ENCODE measurements around the gene RHBDD1. TPM values are rescaled to one million over a fixed set of nuclear protein-coding genes. Genes with fewer than 3 reads are reported as not detected.

The RHBDD1 gene
- total RNA-seq, 1 donor from 2014 or later = 90.2 TPM

DNA sequence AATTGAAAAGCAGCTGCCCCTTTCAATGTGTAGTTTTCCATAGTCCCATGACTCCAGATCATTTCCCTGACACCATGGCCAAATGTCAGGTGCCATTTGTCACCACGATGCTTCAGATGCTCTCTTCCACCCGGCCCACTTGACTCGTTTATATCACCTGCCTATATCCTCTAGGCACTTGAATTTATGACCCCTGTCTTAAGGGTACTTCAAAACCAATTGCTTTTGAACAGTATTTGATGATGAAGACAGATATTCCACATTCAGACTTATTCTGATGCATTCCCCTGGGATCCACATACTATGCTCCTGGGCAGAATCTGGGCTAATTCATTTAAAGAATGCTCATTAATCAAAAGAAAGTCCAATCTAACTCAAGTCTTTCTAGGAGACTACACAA, 16.9 kb upstream of the RHBDD1 start:
- DNase-seq (no peak), ATAC-seq (ENCODE audit: low read depth) (no peak)
- ChIA-PET POLR2A (no interaction called here), CTCF (no interaction called here)
- Mint-ChIP-seq H3K27me3 (peaks cover 2% of the 10 kb centered on the region), H3K27ac (no peak overlapping the region), H3K4me1 (no peaks in the 10 kb centered on the region), H3K9me3 (peaks cover 3% of the 10 kb centered on the region), H3K36me3 (ENCODE audit: low read depth) (peaks cover 3% of the 10 kb centered on the region), H3K4me3 (no peak overlapping the region)
- TF ChIP-seq, protein P1, sequence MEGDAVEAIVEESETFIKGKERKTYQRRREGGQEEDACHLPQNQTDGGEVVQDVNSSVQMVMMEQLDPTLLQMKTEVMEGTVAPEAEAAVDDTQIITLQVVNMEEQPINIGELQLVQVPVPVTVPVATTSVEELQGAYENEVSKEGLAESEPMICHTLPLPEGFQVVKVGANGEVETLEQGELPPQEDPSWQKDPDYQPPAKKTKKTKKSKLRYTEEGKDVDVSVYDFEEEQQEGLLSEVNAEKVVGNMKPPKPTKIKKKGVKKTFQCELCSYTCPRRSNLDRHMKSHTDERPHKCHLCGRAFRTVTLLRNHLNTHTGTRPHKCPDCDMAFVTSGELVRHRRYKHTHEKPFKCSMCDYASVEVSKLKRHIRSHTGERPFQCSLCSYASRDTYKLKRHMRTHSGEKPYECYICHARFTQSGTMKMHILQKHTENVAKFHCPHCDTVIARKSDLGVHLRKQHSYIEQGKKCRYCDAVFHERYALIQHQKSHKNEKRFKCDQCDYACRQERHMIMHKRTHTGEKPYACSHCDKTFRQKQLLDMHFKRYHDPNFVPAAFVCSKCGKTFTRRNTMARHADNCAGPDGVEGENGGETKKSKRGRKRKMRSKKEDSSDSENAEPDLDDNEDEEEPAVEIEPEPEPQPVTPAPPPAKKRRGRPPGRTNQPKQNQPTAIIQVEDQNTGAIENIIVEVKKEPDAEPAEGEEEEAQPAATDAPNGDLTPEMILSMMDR (IDR thresholded peaks at IDR 0.05) = no peak
- intact Hi-C loops (cut with micrococcal nuclease) = no loop called here

DNA sequence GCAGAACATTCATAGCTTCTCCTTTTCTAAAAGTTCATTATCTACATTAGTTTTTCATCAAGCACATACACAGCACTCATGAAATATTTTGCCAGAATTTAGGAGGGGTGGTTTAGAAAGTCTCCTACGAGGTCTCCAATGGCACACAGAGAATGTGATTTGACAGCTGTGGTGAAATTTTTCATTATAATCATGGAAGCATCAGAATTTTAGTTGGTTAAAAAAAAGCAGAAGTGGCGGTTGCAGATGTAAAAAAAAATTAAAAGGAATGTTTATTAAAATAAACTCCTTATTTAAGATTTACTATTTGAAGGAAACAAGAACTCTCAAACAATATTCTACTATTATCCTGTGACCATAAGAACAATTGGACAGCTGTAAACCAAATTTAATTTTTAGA, 10.8 kb upstream of the RHBDD1 start:
- intact Hi-C loops (cut with micrococcal nuclease) = loop anchor here (5.0 kb wide), 1 partner anchor 37 kb away; no protein-coding TSS in a partner anchor
- H3K27ac Mint-ChIP-seq = no peak overlapping the region
- peaks cover 19% of the 10 kb centered on the region for H3K4me1 Mint-ChIP-seq

DNA sequence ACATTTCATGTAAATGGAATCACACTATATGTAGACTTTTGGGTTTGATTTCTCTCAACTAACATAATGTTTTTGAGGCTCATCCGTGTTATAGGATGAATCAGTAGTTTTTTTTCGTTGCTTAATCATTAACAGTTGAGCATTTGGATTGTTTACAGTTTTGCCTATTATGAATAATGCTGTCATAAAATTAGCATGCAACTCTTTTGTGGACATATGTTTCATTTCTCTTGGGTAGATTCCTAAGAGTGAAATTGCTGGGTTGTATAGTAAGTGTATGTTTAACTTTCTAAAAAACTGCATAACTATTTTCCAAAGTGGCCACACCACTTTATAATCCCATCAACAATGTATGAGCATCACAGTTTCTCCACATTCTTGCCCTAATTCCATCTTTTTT, 7.7 kb upstream of the RHBDD1 start:
- DNase-seq (no peak), ATAC-seq (ENCODE audit: low read depth) (no peak)
- intact Hi-C loops (cut with micrococcal nuclease) = loop anchor here (5.0 kb wide), 1 partner anchor 34 kb away; no protein-coding TSS in a partner anchor
- CTCF ChIA-PET = interaction anchor here (0.7 to 1.3 kb wide), 3 partner anchors 26 to 296 kb away, joined by 3 to 6 read pairs (median 3); no protein-coding TSS in a partner anchor
- no peaks in the 10 kb centered on the region for H3K27me3 Mint-ChIP-seq
- H3K4me3 Mint-ChIP-seq = no peak overlapping the region
- POLR2A ChIA-PET = interaction anchor here (0.6 kb wide), 1 partner anchor 7 kb away, joined by 3 read pairs; the partner anchor contains the start of gene RHBDD1
- peaks cover 18% of the 10 kb centered on the region for H3K36me3 Mint-ChIP-seq (ENCODE audit: low read depth)
- no peak overlapping the region for H3K27ac Mint-ChIP-seq
- TF ChIP-seq, protein P1 (IDR thresholded peaks at IDR 0.05) = no peak
- peaks cover 20% of the 10 kb centered on the region for H3K4me1 Mint-ChIP-seq
- H3K9me3 Mint-ChIP-seq = peaks cover 3% of the 10 kb centered on the region

More for the DNA sequence above, 10.8 kb upstream of the RHBDD1 start:
- ChIA-PET POLR2A (no interaction called here), CTCF (interaction anchor here (1.0 to 2.2 kb wide), 2 partner anchors 22 to 142 kb away, joined by 3 to 10 read pairs; no protein-coding TSS in a partner anchor)
- DNase-seq (no peak), ATAC-seq (ENCODE audit: low read depth) (no peak)
- Mint-ChIP-seq H3K27me3 (no peaks in the 10 kb centered on the region), H3K36me3 (ENCODE audit: low read depth) (peaks cover 3% of the 10 kb centered on the region), H3K4me3 (no peak overlapping the region), H3K9me3 (peaks cover 3% of the 10 kb centered on the region)
- TF ChIP-seq, protein P1 (IDR thresholded peaks at IDR 0.05) = no peak

DNA sequence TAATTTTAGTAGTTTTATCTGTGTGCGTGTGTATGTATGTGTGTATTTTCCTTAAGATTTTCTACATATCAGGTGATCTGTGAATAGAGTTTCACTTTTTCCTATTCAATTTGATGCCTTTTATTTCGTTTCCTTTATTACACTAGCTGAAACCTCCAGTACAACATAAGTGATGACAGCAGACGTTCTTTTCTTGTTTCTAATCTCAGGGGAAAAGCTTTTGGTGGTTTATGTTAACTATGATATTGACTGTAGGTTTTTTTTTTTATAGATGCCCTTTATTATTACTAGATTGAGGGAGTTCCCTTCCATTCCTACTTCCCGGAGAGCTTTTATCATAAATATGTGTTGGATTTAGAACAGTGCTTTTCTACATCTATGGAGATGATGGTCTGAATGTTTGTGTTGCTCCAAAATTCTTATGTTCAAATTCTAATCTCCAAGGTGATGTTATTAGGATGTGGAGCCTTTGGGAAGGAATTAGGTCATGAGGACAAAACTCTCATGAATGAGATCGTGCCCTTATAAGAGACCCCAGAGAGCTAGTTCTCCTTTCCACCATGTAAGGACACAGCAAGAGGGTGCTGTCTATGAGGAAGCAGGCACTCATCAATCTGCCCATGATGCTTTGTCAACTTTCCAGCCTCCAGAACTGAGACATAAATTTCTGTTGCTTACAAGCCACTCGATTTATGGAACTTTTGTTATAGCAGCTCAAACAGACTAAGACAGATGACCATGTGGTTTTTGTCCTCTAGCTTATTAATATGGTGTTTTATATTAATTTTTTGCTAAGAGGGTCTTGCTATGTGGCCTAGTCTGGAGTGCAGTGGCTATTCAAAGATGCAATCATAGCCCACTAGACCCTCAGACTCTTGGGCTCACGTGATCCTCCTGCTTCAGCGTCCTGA, 5.9 kb upstream of the RHBDD1 start:
- intact Hi-C loops (cut with micrococcal nuclease) = loop anchor here (5.0 to 10.0 kb wide), 2 partner anchors 32 to 1885 kb away; no protein-coding TSS in a partner anchor
- Mint-ChIP-seq H3K36me3 (ENCODE audit: low read depth) (peaks cover 16% of the 10 kb centered on the region), H3K9me3 (no peaks in the 10 kb centered on the region), H3K27ac (no peak overlapping the region), H3K27me3 (no peaks in the 10 kb centered on the region), H3K4me1 (peaks cover 33% of the 10 kb centered on the region), H3K4me3 (no peak overlapping the region)
- ChIA-PET CTCF (interaction anchor here (1.3 kb wide), 1 partner anchor 28 kb away, joined by 6 read pairs; no protein-coding TSS in a partner anchor), POLR2A (interaction anchor here (0.8 to 1.3 kb wide), 2 partner anchors 9 to 30 kb away, joined by 3 to 7 read pairs; partner anchors contain the start of gene IRS1)
- TF ChIP-seq, protein P1 (IDR thresholded peaks at IDR 0.05) = no peak
- no peak for ATAC-seq (ENCODE audit: low read depth)
- DNase-seq = no peak

DNA sequence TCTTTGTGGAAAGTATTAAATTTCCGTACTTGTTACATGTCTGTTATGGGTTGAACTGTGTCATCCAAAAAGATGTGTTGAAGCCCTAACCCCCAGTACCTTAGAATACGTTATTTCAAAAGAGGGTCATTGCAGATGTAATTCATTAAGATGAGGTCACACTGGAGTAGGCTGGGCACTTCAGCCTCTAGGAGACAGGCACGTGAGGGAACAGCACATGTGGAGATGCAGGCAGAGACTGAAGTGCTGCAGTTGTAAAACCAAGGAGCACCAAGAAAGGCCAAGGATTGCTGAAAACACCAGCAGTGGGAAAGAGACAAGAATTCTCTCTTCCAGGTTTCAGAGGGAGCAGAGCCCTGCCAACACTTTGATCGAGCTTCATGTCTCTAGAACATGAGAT, 4.6 kb upstream of the RHBDD1 start:
- Mint-ChIP-seq H3K27me3 (no peaks in the 10 kb centered on the region), H3K27ac (no peak overlapping the region), H3K36me3 (ENCODE audit: low read depth) (peaks cover 20% of the 10 kb centered on the region), H3K4me3 (no peak overlapping the region), H3K9me3 (no peaks in the 10 kb centered on the region), H3K4me1 (peaks cover 40% of the 10 kb centered on the region)
- ATAC-seq (ENCODE audit: low read depth) = no peak
- CTCF ChIA-PET = no interaction called here
- TF ChIP-seq, protein P1 (IDR thresholded peaks at IDR 0.05) = no peak
- POLR2A ChIA-PET = no interaction called here
- DNase-seq = no peak
- intact Hi-C loops (cut with micrococcal nuclease) = loop anchor here (10.0 kb wide), 1 partner anchor 1886 kb away; no protein-coding TSS in a partner anchor

All from activated B cell treated with CpG ODN at 0.5 μM for 24 hours (primary cell).